ENCODE data around the gene C2CD4C. TPM values are rescaled to one million over a fixed set of nuclear protein-coding genes. Genes with fewer than 3 reads are reported as not detected.

The C2CD4C gene
- total and polyA plus RNA-seq, 10 of the 15 experiments (the other 5 are each of a cell fraction or from before 2014, with no cell fraction given) = not detected

DNA sequence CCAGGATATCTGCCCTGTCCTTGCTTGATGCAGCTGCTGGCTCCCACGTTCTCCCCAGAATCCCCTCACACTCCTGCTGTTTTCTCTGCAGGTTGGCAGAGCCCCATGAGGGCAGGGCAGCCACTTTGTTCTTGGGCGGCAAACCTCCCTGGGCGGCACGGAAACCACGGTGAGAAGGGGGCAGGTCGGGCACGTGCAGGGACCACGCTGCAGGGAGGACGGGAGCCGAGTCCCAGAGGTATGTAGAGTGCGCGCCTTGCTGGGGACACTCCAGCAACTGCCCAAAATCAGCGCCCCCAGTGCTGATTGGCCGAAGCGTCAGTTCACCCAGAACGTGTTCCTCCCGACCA lies 34.1 kb downstream of the C2CD4C start (continued):
- TF ChIP-seq YY1 (IDR thresholded peaks at IDR 0.05; ENCODE audit: low read depth, low read length) = no peak
- TF ChIP-seq ZBTB4 (CRISPR knock-in tag; IDR thresholded peaks at IDR 0.05) = no peak

- BruUV-seq (replicated peaks) = no TSS peak
- ChIA-PET POLR2A (no interaction called here), RAD21 (ENCODE audit: unreplicated experiment) (no interaction called here), CTCF (no interaction called here), SMC1A (ENCODE audit: uncharacterized antibody, unreplicated experiment) (no interaction called here)
- Histone ChIP-seq H3K79me2 (ENCODE audit: control insufficient read depth, insufficient read depth, low read length) (no peaks in the 10 kb centered on the region), H3K4me2 (ENCODE audit: control insufficient read depth, insufficient read depth) (no peak overlapping the region), H4K20me1 (ENCODE audit: control insufficient read depth, insufficient read depth) (no peaks in the 10 kb centered on the region), H3K4me3 (no peak overlapping the region), H2AFZ (ENCODE audit: control insufficient read depth, low read depth, low read length) (no peak overlapping the region), H3K36me3 (ENCODE audit: control insufficient read depth in 2 of 2, insufficient read depth in 2 of 2, low read length in 1 of 2) (no peaks in the 10 kb centered on the region), H3K27me3 (replicated peaks in 1 of 2; ENCODE audit: control insufficient read depth in 2 of 2, insufficient read depth in 2 of 2, low read length in 1 of 2) (no peaks in the 10 kb centered on the region), H3K9ac (ENCODE audit: control insufficient read depth, insufficient read depth, low read length) (no peak overlapping the region), H3K9me3 (replicated peaks; ENCODE audit: control insufficient read depth, insufficient read depth, low read length) (no peaks in the 10 kb centered on the region), H3K4me1 (ENCODE audit: control insufficient read depth, insufficient read depth, low read length) (no peaks in the 10 kb centered on the region), H3K27ac (ENCODE audit: control insufficient read depth, insufficient read depth) (no peak overlapping the region)
- intact Hi-C loops (cut with micrococcal nuclease; ENCODE audit: unreplicated experiment) (no loop called here), in situ Hi-C loops (cut with MboI) (no loop called here)
- 20% methylated on average over 22 of the region's 23 CpGs for WGBS (ENCODE audit: insufficient coverage, insufficient replicate concordance, low lambda C conversion rate, missing lambda C conversion rate)
- FAIRE-seq (no peak), DNase-seq (ENCODE audit: low read depth, low spot score) (no peak), ATAC-seq (no peak)
- TF ChIP-seq IKZF2 (IDR thresholded peaks at IDR 0.05) (no peak), SMC3 (IDR thresholded peaks at IDR 0.05; ENCODE audit: borderline replicate concordance, low read length) (no peak), STAT3 (IDR thresholded peaks at IDR 0.05; ENCODE audit: low read depth, low read length) (no peak), JUNB (IDR thresholded peaks at IDR 0.05) (no peak), POLR2AphosphoS5 (IDR thresholded peaks at IDR 0.05; ENCODE audit: low read length) (no peak), STAT1 (conservative IDR thresholded peaks at IDR 0.05) (no peak), EED (IDR thresholded peaks at IDR 0.05; ENCODE audit: low read depth) (no peak), SPI1 (IDR thresholded peaks at IDR 0.05; ENCODE audit: borderline replicate concordance, insufficient read depth, low read depth, low read length) (no peak), BHLHE40 (IDR thresholded peaks at IDR 0.05; ENCODE audit: borderline replicate concordance in 1 of 2, low read depth in 2 of 2, low read length in 1 of 2) (no peak), NR2F1 (conservative IDR thresholded peaks at IDR 0.05) (no peak), SREBF2 (IDR thresholded peaks at IDR 0.05; ENCODE audit: low read length) (no peak), ZNF384 (IDR thresholded peaks at IDR 0.05; ENCODE audit: borderline replicate concordance, low read depth, low read length) (no peak), SRF (IDR thresholded peaks at IDR 0.05; ENCODE audit: low read depth in 2 of 2, low read length in 2 of 2) (no peak), EP300 (IDR thresholded peaks at IDR 0.05; ENCODE audit: borderline replicate concordance in 1 of 2, control insufficient read depth in 1 of 2, low read depth in 2 of 2, low read length in 2 of 2) (no peak), NFIC (IDR thresholded peaks at IDR 0.05; ENCODE audit: low read depth, low read length) (no peak), SMAD1 (IDR thresholded peaks at IDR 0.05; ENCODE audit: low read depth, partially characterized antibody) (no peak)
- TF ChIP-seq, protein P1, sequence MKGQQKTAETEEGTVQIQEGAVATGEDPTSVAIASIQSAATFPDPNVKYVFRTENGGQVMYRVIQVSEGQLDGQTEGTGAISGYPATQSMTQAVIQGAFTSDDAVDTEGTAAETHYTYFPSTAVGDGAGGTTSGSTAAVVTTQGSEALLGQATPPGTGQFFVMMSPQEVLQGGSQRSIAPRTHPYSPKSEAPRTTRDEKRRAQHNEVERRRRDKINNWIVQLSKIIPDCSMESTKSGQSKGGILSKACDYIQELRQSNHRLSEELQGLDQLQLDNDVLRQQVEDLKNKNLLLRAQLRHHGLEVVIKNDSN (IDR thresholded peaks at IDR 0.05; ENCODE audit: borderline replicate concordance, extremely low read length, insufficient read depth, low read depth, low read length) = no peak
Measured at GRCh38 chr19:374183-374885, 34.6 kb downstream of the C2CD4C start.
